ENCODE data around the gene TIGAR.

DNA sequence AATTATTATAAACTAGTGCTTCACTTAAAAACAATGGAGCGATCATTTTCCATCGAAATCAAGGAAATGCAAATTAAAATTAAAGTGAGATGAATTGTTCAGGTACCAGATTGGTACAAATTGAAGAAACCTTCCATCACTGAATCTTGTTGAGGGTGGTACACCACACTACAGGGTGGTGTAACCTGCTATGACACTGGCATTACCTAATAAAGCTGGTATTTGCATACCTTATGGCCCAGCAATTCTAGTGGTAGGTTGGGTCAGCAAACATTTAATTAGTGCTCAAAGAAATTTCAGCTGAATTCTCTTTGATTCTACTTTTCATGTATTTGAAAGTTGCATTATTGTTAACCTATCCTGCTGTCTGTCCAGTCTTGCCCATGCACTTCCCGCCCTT, 9.2 kb downstream of the TIGAR start:
- TF ChIP-seq, protein P1, sequence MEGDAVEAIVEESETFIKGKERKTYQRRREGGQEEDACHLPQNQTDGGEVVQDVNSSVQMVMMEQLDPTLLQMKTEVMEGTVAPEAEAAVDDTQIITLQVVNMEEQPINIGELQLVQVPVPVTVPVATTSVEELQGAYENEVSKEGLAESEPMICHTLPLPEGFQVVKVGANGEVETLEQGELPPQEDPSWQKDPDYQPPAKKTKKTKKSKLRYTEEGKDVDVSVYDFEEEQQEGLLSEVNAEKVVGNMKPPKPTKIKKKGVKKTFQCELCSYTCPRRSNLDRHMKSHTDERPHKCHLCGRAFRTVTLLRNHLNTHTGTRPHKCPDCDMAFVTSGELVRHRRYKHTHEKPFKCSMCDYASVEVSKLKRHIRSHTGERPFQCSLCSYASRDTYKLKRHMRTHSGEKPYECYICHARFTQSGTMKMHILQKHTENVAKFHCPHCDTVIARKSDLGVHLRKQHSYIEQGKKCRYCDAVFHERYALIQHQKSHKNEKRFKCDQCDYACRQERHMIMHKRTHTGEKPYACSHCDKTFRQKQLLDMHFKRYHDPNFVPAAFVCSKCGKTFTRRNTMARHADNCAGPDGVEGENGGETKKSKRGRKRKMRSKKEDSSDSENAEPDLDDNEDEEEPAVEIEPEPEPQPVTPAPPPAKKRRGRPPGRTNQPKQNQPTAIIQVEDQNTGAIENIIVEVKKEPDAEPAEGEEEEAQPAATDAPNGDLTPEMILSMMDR (IDR thresholded peaks at IDR 0.05): no peak
- no peak for TF ChIP-seq POLR2AphosphoS5 (IDR thresholded peaks at IDR 0.05)
